HCT116 (cell line): ENCODE measurements around the gene CACNG8. TPM values are rescaled to one million over a fixed set of nuclear protein-coding genes. Genes with fewer than 3 reads are reported as not detected.

Source experiments
- ATAC-seq: fragments of 200-7000 bp; cut with Tn5 transposase; 2 replicates; pipeline ENCODE4 v1.9.1; 2020; ENCODE audit warnings: mild to moderate bottlenecking, moderate library complexity
- BruUV-seq: library from RNA; stranded (reverse); fragments of 400-500 nt; replicated peaks from 2 replicates; lab custom pipeline; 2021; lab: Mats Ljungman, UMichigan
- CTCF ChIA-PET: fragments of 300-600 bp; sonication (Branson Sonifier 250); formaldehyde crosslinking; loops from one replicate; lab custom pipeline; 2021; ENCODE audit warnings: antibody characterized with exemption; lab: Charles Lee
- POLR2A ChIA-PET: fragments of 300-600, 350-600 bp; sonication (Branson Sonifier 250); formaldehyde crosslinking; loops from one replicate; lab custom pipeline; 2021; ENCODE audit warnings: antibody characterized with exemption; lab: Charles Lee
- RAD21 ChIA-PET, 2 experiments: fragments of 300-600 bp; sonication (Branson Sonifier 250); formaldehyde crosslinking; loops; one replicate each; lab custom pipeline; 2023; ENCODE audit warnings: low total read pairs in 2 of 2; ENCODE audit not compliant: uncharacterized antibody in 2 of 2, unreplicated experiment in 2 of 2, low non-redundant PET in 1 of 2; lab: Charles Lee
- DNase-seq: peaks from one replicate; pipeline ENCODE4 v3.0.0-alpha.2; 2010; ENCODE audit warnings: low read depth, low spot score
- H2AFZ ChIP-seq: fragments of 200-600 bp; shearing (Covaris generic), sonication (generic); 2 replicates; pipeline ENCODE4 v1.6.1; 2017; ENCODE audit warnings: low read depth, mixed run types, mixed read lengths, antibody characterized with exemption, low read length; ENCODE audit not compliant: poor library complexity, severe bottlenecking
- H3K27ac ChIP-seq: 2 replicates; pipeline ENCODE4 v1.5.1; 2012; ENCODE audit warnings: low read depth, low read length
- H3K27me3 ChIP-seq: fragments of 200-600 bp; sonication (generic); 2 replicates; pipeline ENCODE4 v1.6.1; 2016; ENCODE audit warnings: mixed run types, low read length, mixed read lengths; ENCODE audit not compliant: insufficient read depth
- H3K36me3 ChIP-seq, 2 experiments: fragments of 200-500 bp in 1 of 2; fragments of 200-600 bp in 1 of 2; sonication (Bioruptor generic) in 1 of 2; sonication (generic) in 1 of 2; 2 replicates each; pipeline versions ENCODE4 v1.5.1 to v1.6.1; 2014 to 2016; ENCODE audit warnings: low read length in 2 of 2, inconsistent platforms in 1 of 2, mixed read lengths in 1 of 2, mixed run types in 1 of 2; ENCODE audit not compliant: insufficient read depth in 2 of 2, control insufficient read depth in 1 of 2
- H3K4me1 ChIP-seq, 2 experiments: fragments of 200-600 bp in 1 of 2; sonication (generic) in 1 of 2; 2 replicates each; pipeline versions ENCODE4 v1.5.1 to v1.6.1; 2012 to 2017; ENCODE audit warnings: low read length in 2 of 2, inconsistent platforms in 1 of 2, mild to moderate bottlenecking in 1 of 2, mixed read lengths in 1 of 2, mixed run types in 1 of 2, moderate library complexity in 1 of 2; ENCODE audit not compliant: insufficient read depth in 2 of 2, control insufficient read depth in 1 of 2
- H3K4me2 ChIP-seq: fragments of 200-600 bp; sonication (generic); 2 replicates; pipeline ENCODE4 v1.6.1; 2017; ENCODE audit warnings: mixed run types, low read length, mixed read lengths
- H3K4me3 ChIP-seq, 2 experiments: fragments of 200-600 bp in 1 of 2; sonication (generic) in 1 of 2; replicated peaks in 1 of 2; 2 replicates each; pipeline ENCODE4 v1.5.1; 2011 to 2016; ENCODE audit warnings: low read length in 2 of 2, control low read depth in 1 of 2, low read depth in 1 of 2, mild to moderate bottlenecking in 1 of 2, mixed read lengths in 1 of 2, mixed run types in 1 of 2
- H3K79me2 ChIP-seq: fragments of 200-600 bp; sonication (generic); 2 replicates; pipeline ENCODE4 v1.6.1; 2017; ENCODE audit warnings: mild to moderate bottlenecking, mixed run types, low read length, moderate library complexity, mixed read lengths; ENCODE audit not compliant: insufficient read depth
- H3K9ac ChIP-seq: fragments of 200-600 bp; sonication (generic); 2 replicates; pipeline ENCODE4 v1.6.1; 2016; ENCODE audit warnings: low read length, mixed read lengths
- H3K9me2 ChIP-seq: fragments of 200-600 bp; sonication (generic), shearing (Covaris generic); 2 replicates; pipeline ENCODE4 v1.6.1; 2017; ENCODE audit warnings: mixed run types, mild to moderate bottlenecking, moderate library complexity; ENCODE audit not compliant: insufficient read depth
- H3K9me3 ChIP-seq, 2 experiments: fragments of 200-500 bp in 1 of 2; fragments of 200-600 bp in 1 of 2; sonication (Bioruptor generic) in 1 of 2; sonication (generic) in 1 of 2; 2 replicates each; pipeline ENCODE4 v1.6.1; 2014 to 2017; ENCODE audit warnings: low read length in 2 of 2, mixed read lengths in 2 of 2, inconsistent platforms in 1 of 2, low read depth in 1 of 2, mild to moderate bottlenecking in 1 of 2, mixed run types in 1 of 2, moderate library complexity in 1 of 2; ENCODE audit not compliant: control insufficient read depth in 1 of 2, insufficient read depth in 1 of 2
- H4K20me1 ChIP-seq: fragments of 200-600 bp; sonication (generic), shearing (Covaris generic); 2 replicates; pipeline ENCODE4 v1.6.1; 2017; ENCODE audit warnings: mixed run types, mild to moderate bottlenecking, moderate library complexity; ENCODE audit not compliant: insufficient read depth
- CBX3 ChIP-seq: IDR thresholded peaks from 2 replicates; pipeline ENCODE4 v1.6.1; 2012; ENCODE audit warnings: low read depth
- CEBPB ChIP-seq: IDR thresholded peaks from 2 replicates; pipeline ENCODE4 v1.6.1; 2012; ENCODE audit warnings: low read depth
- CTCF ChIP-seq, 3 experiments: fragments of 200-600 bp in 1 of 3; sonication (generic) in 1 of 3; IDR thresholded peaks in 2 of 3; conservative IDR thresholded peaks in 1 of 3; 2 replicates each; pipeline ENCODE4 v1.5.1; 2012 to 2017; ENCODE audit warnings: low read depth in 2 of 3, low read length in 2 of 3, antibody characterized with exemption in 1 of 3, borderline replicate concordance in 1 of 3, control low read depth in 1 of 3, mild to moderate bottlenecking in 1 of 3, mixed read lengths in 1 of 3, mixed run types in 1 of 3, moderate library complexity in 1 of 3; ENCODE audit not compliant: insufficient read depth in 1 of 3
- EGR1 ChIP-seq: IDR thresholded peaks from 2 replicates; pipeline ENCODE4 v1.6.1; 2012; ENCODE audit warnings: low read depth
- ELF1 ChIP-seq: IDR thresholded peaks from 2 replicates; pipeline ENCODE4 v1.6.1; 2012; ENCODE audit warnings: low read depth, borderline replicate concordance
- EZH2 ChIP-seq: fragments of 200-600 bp; sonication (generic); IDR thresholded peaks from 2 replicates; pipeline ENCODE4 v1.6.1; 2017; ENCODE audit warnings: antibody characterized with exemption, mixed run types
- EZH2phosphoT487 ChIP-seq: fragments of 200-600 bp; IDR thresholded peaks from 2 replicates; pipeline ENCODE4 v1.6.1; 2018; ENCODE audit warnings: antibody characterized with exemption, borderline replicate concordance
- JUND ChIP-seq: IDR thresholded peaks from 2 replicates; pipeline ENCODE4 v1.6.1; 2012
- POLR2A ChIP-seq: IDR thresholded peaks from 2 replicates; pipeline ENCODE4 v1.7.0; 2011; ENCODE audit warnings: borderline replicate concordance; ENCODE audit not compliant: insufficient read depth, insufficient read length; ENCODE audit errors: extremely low read depth
- POLR2AphosphoS5 ChIP-seq: IDR thresholded peaks from 2 replicates; pipeline ENCODE4 v1.6.1; 2011; ENCODE audit warnings: mild to moderate bottlenecking, low read depth, low read length, moderate library complexity
- SIN3A ChIP-seq: IDR thresholded peaks from 2 replicates; pipeline ENCODE4 v1.6.1; 2012; ENCODE audit warnings: low read depth
- SRF ChIP-seq: IDR thresholded peaks from 2 replicates; pipeline ENCODE4 v1.6.1; 2012; ENCODE audit warnings: low read depth
- TCF7L2 ChIP-seq: IDR thresholded peaks from 2 replicates; pipeline ENCODE4 v1.7.0; 2011; ENCODE audit warnings: borderline replicate concordance, inconsistent platforms; ENCODE audit not compliant: insufficient read depth, insufficient read length; ENCODE audit errors: extremely low read depth
- YY1 ChIP-seq: IDR thresholded peaks from 2 replicates; pipeline ENCODE4 v1.6.1; 2011; ENCODE audit warnings: low read length, low read depth, moderate library complexity, mild to moderate bottlenecking; ENCODE audit not compliant: insufficient replicate concordance; ENCODE audit errors: extremely low read depth
- ZBTB33 ChIP-seq: IDR thresholded peaks from 2 replicates; pipeline ENCODE4 v1.6.1; 2011; ENCODE audit warnings: mild to moderate bottlenecking, low read length, moderate library complexity; ENCODE audit not compliant: insufficient replicate concordance; ENCODE audit errors: extremely low read depth
- ZFX ChIP-seq: fragments of 450-650 bp; IDR thresholded peaks from 2 replicates; pipeline ENCODE4 v1.6.1; 2017
- ZNF274 ChIP-seq: fragments of 200-500 bp; sonication (Bioruptor generic); IDR thresholded peaks from 2 replicates; pipeline ENCODE4 v1.6.1; 2014; ENCODE audit warnings: mild to moderate bottlenecking, low read depth, low read length, inconsistent platforms
- intact Hi-C: fragments of 100-400 bp; cut with micrococcal nuclease; formaldehyde crosslinking; loops from 2 replicates; pipeline ENCODE4 v1.10.0; 2022
- total RNA-seq: library from RNA; stranded (reverse); gene quantifications from one replicate; pipeline ENCODE4 v1.2.1, GENCODE V29; 2021; ENCODE audit not compliant: unreplicated experiment

CACNG8 gene
- total RNA-seq, 1 experiment from 2014 or later, result 0.93 TPM

DNA sequence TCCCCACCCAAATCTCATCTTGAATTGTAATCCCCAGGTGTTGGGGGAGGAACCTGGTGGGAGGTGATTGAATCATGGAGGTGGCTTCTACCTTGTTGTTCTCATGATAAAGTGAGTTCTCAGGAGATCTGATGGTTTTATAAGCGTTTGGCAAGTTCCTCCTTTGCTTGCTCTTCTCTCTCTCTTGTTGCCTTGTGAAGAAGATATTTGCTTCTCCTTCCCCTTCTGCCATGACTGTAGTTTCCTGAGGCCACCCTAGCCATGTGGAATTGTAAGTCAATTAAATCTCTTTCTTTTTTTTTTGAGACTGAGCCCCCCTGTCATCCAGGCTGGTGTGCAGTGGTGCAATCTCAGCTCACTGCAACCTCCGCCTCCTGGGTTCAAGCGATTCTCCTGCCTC, 66.6 kb downstream of the CACNG8 start:
- ChIA-PET CTCF (interaction anchor here (0.9 to 2.0 kb wide), 18 partner anchors 9 to 254 kb away, joined by 3 to 41 read pairs (median 4); no protein-coding TSS in a partner anchor), RAD21 (interaction anchor here (0.6 to 1.3 kb wide), 4 partner anchors 158 to 237 kb away, joined by 4 to 10 read pairs (median 4); no protein-coding TSS in a partner anchor), POLR2A (interaction anchor here (0.6 kb wide), 1 partner anchor 20 kb away, joined by 3 read pairs; no protein-coding TSS in a partner anchor)
- peaks cover 0 to 4% of the 10 kb centered on the region in 2 experiments; a peak in 2 of 4 replicates for H3K4me1 ChIP-seq
- intact Hi-C loops, result no loop called here
- H3K4me3 ChIP-seq, result no peak overlapping the region
- H2AFZ ChIP-seq, result no peak overlapping the region
- no peaks in the 10 kb centered on the region for H3K79me2 ChIP-seq
- DNase-seq (no peak), ATAC-seq (no peak)
- no peak overlapping the region for H3K27ac ChIP-seq
- no peaks in the 10 kb centered on the region for H3K27me3 ChIP-seq
- no peak for TF ChIP-seq EZH2
- no peak for TF ChIP-seq CTCF (IDR thresholded peaks at IDR 0.05 in 2 of 3, conservative IDR thresholded peaks at IDR 0.05 in 1 of 3; ENCODE audit: borderline replicate concordance in 1 of 3, insufficient read depth in 1 of 3, low read depth in 2 of 3, low read length in 2 of 3)
- no peak for TF ChIP-seq ZBTB33
- TF ChIP-seq CEBPB, result no peak
- no peak for TF ChIP-seq POLR2AphosphoS5
- no peak for TF ChIP-seq SIN3A
- no peak for TF ChIP-seq YY1
- no peak for TF ChIP-seq TCF7L2
- TF ChIP-seq SRF, result no peak
- TF ChIP-seq ZFX, result no peak
- TF ChIP-seq CBX3, result no peak
- no peak for TF ChIP-seq JUND
- no peak for TF ChIP-seq ELF1
- no peak for TF ChIP-seq ZNF274
- TF ChIP-seq EGR1, result no peak
- no peak for TF ChIP-seq EZH2phosphoT487
- no peak for TF ChIP-seq POLR2A
- no peaks in the 10 kb centered on the region for H4K20me1 ChIP-seq
- H3K9me3 ChIP-seq, result no peaks in the 10 kb centered on the region
- no peaks in the 10 kb centered on the region for H3K36me3 ChIP-seq
- no TSS peak for BruUV-seq
- H3K9ac ChIP-seq, result no peak overlapping the region
- H3K9me2 ChIP-seq, result no peaks in the 10 kb centered on the region
- no peak overlapping the region for H3K4me2 ChIP-seq
